ENCODE results near the gene ADARB2.

The ADARB2 gene

DNA sequence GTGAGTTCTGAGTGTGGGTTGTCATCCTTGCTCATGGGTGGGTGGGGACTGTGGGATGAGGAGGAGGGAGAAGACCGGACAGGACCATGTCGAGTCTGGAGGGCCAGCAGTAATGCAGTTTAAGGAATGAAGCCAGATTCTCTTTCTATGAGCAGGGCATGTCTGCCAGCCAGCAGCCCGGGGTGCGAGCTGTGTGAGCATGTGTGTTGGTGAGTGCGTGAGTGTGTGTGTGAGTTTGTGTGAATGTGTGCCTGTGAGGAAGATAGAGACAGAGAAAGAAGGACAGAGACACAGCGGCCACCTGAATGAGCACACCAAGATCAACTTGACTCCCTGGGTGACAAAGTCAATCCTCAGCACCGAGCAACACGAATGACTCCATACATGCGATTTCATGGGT, 52.3 kb downstream of the ADARB2 start:
- H3K4me3 ChIP-seq (ENCODE audit: control insufficient read depth, low read depth, low read length) = no peak overlapping the region
- DNase-seq (ENCODE audit: low read depth) = no peak
- TF ChIP-seq, protein P1, sequence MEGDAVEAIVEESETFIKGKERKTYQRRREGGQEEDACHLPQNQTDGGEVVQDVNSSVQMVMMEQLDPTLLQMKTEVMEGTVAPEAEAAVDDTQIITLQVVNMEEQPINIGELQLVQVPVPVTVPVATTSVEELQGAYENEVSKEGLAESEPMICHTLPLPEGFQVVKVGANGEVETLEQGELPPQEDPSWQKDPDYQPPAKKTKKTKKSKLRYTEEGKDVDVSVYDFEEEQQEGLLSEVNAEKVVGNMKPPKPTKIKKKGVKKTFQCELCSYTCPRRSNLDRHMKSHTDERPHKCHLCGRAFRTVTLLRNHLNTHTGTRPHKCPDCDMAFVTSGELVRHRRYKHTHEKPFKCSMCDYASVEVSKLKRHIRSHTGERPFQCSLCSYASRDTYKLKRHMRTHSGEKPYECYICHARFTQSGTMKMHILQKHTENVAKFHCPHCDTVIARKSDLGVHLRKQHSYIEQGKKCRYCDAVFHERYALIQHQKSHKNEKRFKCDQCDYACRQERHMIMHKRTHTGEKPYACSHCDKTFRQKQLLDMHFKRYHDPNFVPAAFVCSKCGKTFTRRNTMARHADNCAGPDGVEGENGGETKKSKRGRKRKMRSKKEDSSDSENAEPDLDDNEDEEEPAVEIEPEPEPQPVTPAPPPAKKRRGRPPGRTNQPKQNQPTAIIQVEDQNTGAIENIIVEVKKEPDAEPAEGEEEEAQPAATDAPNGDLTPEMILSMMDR (conservative IDR thresholded peaks at IDR 0.05; ENCODE audit: control insufficient read depth, insufficient read depth, low read depth, low read length) = no peak

DNA sequence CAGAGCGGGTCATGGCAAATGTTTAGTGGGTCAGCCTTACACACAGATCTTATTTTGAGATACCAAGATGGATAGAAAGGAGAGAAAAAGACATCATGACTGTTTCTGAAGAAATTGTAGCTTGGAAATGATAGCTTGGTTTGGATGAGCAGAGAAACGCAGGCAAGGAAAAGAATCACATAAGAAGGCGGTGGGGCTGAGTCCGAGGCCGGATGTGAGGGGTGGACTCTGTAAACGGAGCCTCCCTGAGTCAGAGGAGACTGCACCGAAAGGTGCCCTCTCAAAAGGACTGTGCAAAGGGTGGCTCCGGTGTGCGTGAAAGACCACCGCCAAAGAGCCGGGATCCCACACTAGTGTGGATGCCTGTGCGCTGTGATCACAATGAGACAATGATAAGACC, 53.7 kb downstream of the ADARB2 start:
- TF ChIP-seq, protein P1 (conservative IDR thresholded peaks at IDR 0.05; ENCODE audit: control insufficient read depth, insufficient read depth, low read depth, low read length) = no peak
- H3K4me3 ChIP-seq (ENCODE audit: control insufficient read depth, low read depth, low read length) = no peak overlapping the region
- no peak for DNase-seq (ENCODE audit: low read depth)

DNA sequence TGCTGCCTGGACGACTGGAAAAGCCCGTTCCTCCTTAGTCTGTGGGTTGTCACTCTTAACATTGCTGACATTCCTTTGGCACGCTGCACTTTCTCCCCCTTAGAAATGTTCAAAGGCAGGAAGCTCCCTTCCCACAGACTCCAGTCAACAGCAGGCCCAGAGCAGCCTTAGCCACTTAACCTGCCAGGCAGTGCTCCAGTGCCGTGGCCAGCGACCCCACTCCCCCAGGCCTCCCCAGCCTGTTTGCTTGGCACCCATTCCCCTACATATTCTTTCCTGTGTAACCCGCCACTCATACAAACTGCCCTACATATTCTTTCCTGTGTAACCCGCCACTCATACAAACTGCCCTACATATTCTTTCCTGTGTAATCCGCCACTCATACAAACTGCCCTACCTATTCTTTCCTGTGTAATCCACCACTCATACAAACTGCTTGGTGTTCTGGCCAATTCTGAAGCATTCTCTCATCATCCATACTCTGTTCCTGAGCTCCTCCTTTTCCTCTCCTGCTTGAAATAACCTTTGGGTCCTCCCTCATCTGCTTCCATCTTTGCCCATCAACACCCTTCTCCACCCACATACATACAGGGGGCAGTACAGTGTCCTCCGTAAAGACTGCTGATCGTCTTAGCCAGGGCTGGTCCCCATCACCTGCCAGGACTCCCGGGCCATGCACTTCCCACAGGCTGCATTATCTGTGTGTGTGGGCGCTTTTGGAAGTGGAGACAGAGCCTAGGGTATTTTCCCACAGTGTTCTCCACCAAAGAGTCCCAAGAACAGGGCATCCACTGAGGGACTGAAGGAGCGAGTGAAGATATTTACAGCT, 57.3 kb downstream of the ADARB2 start:
- TF ChIP-seq, protein P1 (conservative IDR thresholded peaks at IDR 0.05; ENCODE audit: control insufficient read depth, insufficient read depth, low read depth, low read length) = no peak
- DNase-seq (ENCODE audit: low read depth) = no peak
- no peak overlapping the region for H3K4me3 ChIP-seq (ENCODE audit: control insufficient read depth, low read depth, low read length)

- H3K4me3 ChIP-seq (ENCODE audit: control insufficient read depth, low read depth, low read length) = no peak overlapping the region
- no peak for DNase-seq (ENCODE audit: low read depth)
- TF ChIP-seq, protein P1 (conservative IDR thresholded peaks at IDR 0.05; ENCODE audit: control insufficient read depth, insufficient read depth, low read depth, low read length) = no peak
Measured at GRCh38 chr10:1678084-1678483, 59.2 kb downstream of the ADARB2 start.

- no peak for DNase-seq (ENCODE audit: low read depth)
- TF ChIP-seq, protein P1 (conservative IDR thresholded peaks at IDR 0.05; ENCODE audit: control insufficient read depth, insufficient read depth, low read depth, low read length) = no peak
- H3K4me3 ChIP-seq (ENCODE audit: control insufficient read depth, low read depth, low read length) = no peak overlapping the region
Measured at GRCh38 chr10:1677307-1677939, 59.9 kb downstream of the ADARB2 start.

GRCh38 chr10:1674501-1674900, 62.8 kb downstream of the ADARB2 start:
- H3K4me3 ChIP-seq (ENCODE audit: control insufficient read depth, low read depth, low read length) = no peak overlapping the region
- DNase-seq (ENCODE audit: low read depth) = no peak
- TF ChIP-seq, protein P1 (conservative IDR thresholded peaks at IDR 0.05; ENCODE audit: control insufficient read depth, insufficient read depth, low read depth, low read length) = no peak

Measured in fibroblast of mammary gland (primary cell).